ENCODE measurements around the gene PPP1CA. TPM values are rescaled to one million over a fixed set of nuclear protein-coding genes. Genes with fewer than 3 reads are reported as not detected.

Gene PPP1CA
- total and polyA plus RNA-seq, 12 donors, result 105 to 289 (median 151) TPM

DNA sequence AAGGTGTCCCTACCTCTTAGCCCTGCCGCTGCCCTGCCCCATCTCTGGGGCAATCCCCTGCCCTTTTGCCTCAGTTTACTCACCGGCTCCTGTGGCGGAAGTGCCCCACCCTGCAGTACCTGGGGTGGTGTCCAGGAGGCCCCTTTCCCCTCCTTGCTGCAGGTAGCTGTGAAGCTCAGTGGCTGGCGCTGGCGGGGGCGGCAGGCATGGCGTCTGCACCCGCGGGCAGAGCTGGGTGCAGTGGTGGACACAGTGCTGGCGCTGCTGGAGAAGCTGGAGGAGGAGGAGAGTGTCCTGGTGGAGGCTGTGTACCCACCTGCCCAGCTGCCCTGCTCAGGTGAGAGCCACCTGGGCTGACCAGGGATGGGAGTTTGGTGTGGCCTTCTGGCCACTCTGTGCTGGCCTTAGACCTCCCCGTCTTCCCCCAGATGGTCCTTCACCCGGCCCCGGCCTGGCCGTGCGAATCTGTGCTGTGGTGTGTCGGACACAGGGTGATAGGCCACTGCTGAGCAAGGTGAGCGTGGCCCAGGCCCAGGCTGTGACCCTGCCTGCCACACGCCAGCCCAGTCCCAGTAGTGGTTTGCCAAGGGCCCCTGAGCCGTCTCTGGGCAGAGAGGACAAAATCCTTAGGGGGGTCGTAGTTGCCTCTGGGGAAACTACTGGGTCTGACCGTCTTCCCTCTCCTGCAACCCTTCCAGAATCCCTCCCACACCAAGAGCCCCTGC, 17.8 kb upstream of the PPP1CA start:
- intact Hi-C loops (cut with DNase I), result no loop called here
- no peak overlapping the region for H3K4me3 ChIP-seq
- peaks cover 3% of the 10 kb centered on the region for H3K27me3 ChIP-seq
- peaks cover 10 to 12% of the 10 kb centered on the region in 2 donors for H3K4me1 ChIP-seq (replicated peaks in 1 of 2)
- no peaks in the 10 kb centered on the region for H3K36me3 ChIP-seq (replicated peaks in 1 of 2)
- H3K9me3 ChIP-seq (replicated peaks in 1 of 3), result no peaks in the 10 kb centered on the region
- DNase-seq, result no peak
- no peak overlapping the region for H3K27ac ChIP-seq
- 87 to 93% (median 92%) methylated on average over 6 to 21 of the region's 21 CpGs for WGBS, 4 donors
- no peak for TF ChIP-seq POLR2A (IDR thresholded peaks at IDR 0.05)
- TF ChIP-seq, protein P1, sequence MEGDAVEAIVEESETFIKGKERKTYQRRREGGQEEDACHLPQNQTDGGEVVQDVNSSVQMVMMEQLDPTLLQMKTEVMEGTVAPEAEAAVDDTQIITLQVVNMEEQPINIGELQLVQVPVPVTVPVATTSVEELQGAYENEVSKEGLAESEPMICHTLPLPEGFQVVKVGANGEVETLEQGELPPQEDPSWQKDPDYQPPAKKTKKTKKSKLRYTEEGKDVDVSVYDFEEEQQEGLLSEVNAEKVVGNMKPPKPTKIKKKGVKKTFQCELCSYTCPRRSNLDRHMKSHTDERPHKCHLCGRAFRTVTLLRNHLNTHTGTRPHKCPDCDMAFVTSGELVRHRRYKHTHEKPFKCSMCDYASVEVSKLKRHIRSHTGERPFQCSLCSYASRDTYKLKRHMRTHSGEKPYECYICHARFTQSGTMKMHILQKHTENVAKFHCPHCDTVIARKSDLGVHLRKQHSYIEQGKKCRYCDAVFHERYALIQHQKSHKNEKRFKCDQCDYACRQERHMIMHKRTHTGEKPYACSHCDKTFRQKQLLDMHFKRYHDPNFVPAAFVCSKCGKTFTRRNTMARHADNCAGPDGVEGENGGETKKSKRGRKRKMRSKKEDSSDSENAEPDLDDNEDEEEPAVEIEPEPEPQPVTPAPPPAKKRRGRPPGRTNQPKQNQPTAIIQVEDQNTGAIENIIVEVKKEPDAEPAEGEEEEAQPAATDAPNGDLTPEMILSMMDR (IDR thresholded peaks at IDR 0.05), result no peak

DNA sequence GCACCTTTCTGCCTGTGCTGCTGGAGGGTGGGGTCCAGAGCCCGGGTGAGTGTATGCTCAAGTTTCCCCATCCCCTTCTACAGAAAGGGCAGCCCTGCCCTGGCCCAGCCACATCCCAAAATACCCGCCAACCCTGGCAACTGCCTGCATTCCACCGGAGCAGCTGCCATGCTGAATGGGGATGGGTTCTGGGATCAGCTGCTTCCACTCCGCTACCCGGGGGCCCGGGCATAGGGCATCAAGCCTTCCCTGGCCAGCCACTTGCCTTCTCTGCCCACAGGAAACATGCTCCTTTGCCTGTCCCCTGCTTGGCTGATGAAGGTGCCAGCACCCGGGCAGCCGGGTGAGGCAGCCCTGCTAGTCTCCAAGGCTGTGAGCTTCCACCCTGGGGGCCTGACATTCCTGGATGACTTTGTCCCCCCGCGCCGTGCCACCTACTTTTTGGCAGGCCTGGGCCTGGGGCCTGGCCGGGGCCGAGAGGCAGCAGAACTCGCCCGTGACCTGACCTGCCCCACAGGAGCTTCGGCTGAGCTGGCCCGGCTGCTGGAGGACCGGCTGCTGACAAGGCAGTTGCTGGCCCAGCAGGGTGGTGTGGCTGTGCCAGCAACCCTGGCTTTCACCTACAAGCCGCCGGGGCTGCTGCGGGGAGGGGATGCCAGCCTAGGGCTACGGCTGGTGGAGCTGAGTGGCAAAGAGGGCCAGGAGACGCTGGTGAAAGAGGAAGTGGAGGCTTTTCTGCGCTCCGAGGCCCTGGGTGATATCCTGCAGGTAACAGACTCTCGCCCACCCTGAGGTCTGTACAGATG, 17.0 kb upstream of the PPP1CA start:
- TF ChIP-seq POLR2A (IDR thresholded peaks at IDR 0.05), result no peak
- TF ChIP-seq, protein P1 (IDR thresholded peaks at IDR 0.05), result no peak
- 78 to 88% (median 82%) methylated on average over 12 to 26 of the region's 26 CpGs for WGBS, 4 donors
- no peak for DNase-seq
- intact Hi-C loops (cut with DNase I), result no loop called here
- Histone ChIP-seq H3K27ac (no peak overlapping the region), H3K4me3 (no peak overlapping the region), H3K36me3 (replicated peaks in 1 of 2) (no peaks in the 10 kb centered on the region), H3K27me3 (peaks cover 3% of the 10 kb centered on the region), H3K9me3 (replicated peaks in 1 of 3) (no peaks in the 10 kb centered on the region), H3K4me1 (replicated peaks in 1 of 2) (peaks cover 10 to 12% of the 10 kb centered on the region in 2 donors)

DNA sequence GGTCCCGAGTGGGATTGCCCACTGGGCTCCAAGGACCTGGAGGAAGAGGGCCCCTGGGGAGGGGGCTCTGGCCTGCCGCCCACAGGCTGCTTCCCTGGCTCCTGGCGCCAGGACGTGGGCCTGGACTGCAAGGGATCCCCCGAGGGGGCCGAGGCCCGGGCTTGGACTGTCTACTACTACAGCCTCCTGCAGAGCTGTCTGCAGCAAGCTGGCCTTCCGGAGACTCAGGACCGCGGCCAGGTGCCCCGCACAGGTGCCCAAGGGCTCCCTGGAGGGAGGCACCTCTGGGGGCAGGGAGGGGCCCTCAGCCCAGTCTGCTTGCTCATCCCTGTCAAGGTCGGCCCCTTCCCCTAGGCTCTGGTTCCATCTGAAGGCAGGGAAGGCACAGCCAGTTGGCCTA, 15.8 kb upstream of the PPP1CA start:
- H3K9me3 ChIP-seq (replicated peaks in 1 of 3), result no peaks in the 10 kb centered on the region
- no peak for DNase-seq
- intact Hi-C loops (cut with DNase I), result no loop called here
- no peak overlapping the region for H3K4me3 ChIP-seq
- H3K27ac ChIP-seq, result no peak overlapping the region
- 89 to 97% (median 89%) methylated on average over 7 to 12 of the region's 12 CpGs; no CpG with 5 or more reads in 1 of the 4 donors for WGBS, 4 donors
- no peaks in the 10 kb centered on the region for H3K36me3 ChIP-seq (replicated peaks in 1 of 2)
- TF ChIP-seq, protein P1 (IDR thresholded peaks at IDR 0.05), result no peak
- TF ChIP-seq POLR2A (IDR thresholded peaks at IDR 0.05), result no peak
- peaks cover 13% of the 10 kb centered on the region for H3K27me3 ChIP-seq
- peaks cover 10 to 16% of the 10 kb centered on the region in 2 donors for H3K4me1 ChIP-seq (replicated peaks in 1 of 2)
